Neural progenitor cell (in vitro differentiated cells): ENCODE data around the gene ADI1.

ENCODE experiments used
- EZH2phosphoT487 ChIP-seq: fragments of 200-600 bp; sonication (generic); IDR thresholded peaks from 2 replicates; pipeline ENCODE4 v1.6.1; 2017; ENCODE audit warnings: antibody characterized with exemption
- TF ChIP-seq, protein P1 (sequence below): fragments of 200-600 bp; sonication (generic); IDR thresholded peaks from 2 replicates; pipeline ENCODE4 v1.5.1; 2017; ENCODE audit warnings: antibody characterized with exemption, mild to moderate bottlenecking

DNA sequence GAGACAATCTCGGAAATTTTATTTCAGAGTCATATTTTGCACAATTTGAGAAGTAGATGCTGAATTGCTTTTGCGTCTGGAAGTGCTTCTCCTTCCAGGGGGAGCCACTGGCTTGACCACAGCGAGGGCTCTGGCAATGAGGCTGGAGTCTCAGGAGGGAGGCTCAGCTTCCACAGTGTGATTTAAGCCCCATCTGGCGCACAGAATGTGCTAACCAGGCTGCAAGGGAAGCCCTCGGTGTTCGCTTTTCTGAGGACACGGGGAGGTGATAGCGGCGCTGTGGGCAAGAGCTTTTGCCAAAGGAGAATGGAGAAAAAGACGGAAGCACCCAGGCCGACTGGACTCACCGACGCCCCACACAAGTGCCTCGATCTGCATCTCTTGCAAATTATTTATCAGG lies 52.4 kb downstream of the ADI1 start:
- TF ChIP-seq, protein P1, sequence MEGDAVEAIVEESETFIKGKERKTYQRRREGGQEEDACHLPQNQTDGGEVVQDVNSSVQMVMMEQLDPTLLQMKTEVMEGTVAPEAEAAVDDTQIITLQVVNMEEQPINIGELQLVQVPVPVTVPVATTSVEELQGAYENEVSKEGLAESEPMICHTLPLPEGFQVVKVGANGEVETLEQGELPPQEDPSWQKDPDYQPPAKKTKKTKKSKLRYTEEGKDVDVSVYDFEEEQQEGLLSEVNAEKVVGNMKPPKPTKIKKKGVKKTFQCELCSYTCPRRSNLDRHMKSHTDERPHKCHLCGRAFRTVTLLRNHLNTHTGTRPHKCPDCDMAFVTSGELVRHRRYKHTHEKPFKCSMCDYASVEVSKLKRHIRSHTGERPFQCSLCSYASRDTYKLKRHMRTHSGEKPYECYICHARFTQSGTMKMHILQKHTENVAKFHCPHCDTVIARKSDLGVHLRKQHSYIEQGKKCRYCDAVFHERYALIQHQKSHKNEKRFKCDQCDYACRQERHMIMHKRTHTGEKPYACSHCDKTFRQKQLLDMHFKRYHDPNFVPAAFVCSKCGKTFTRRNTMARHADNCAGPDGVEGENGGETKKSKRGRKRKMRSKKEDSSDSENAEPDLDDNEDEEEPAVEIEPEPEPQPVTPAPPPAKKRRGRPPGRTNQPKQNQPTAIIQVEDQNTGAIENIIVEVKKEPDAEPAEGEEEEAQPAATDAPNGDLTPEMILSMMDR = no peak
- no peak for TF ChIP-seq EZH2phosphoT487
